Mucosa of descending colon (tissue), 3 donors: ENCODE results near the gene TMPRSS4. TPM values are rescaled to one million over a fixed set of nuclear protein-coding genes. Genes with fewer than 3 reads are reported as not detected.

Experiments
- ATAC-seq: fragments of 200-7000 bp; cut with Tn5 transposase; one replicate; pipeline ENCODE4 v1.9.1; 2020; ENCODE audit warnings: mild to moderate bottlenecking, moderate library complexity
- DNase-seq, 3 donors: peaks; one replicate each; pipeline ENCODE4 v3.0.0-alpha.2; 2020
- H3K36me3 ChIP-seq: fragments of 200-600 bp; one replicate; pipeline ENCODE4 v1.8.0; 2021; ENCODE audit warnings: low read depth, mild to moderate bottlenecking
- H3K4me1 ChIP-seq: fragments of 200-600 bp; one replicate; pipeline ENCODE4 v1.8.0; 2021; ENCODE audit warnings: low read depth, mild to moderate bottlenecking
- H3K4me3 ChIP-seq: fragments of 200-600 bp; one replicate; pipeline ENCODE4 v1.8.0; 2021; ENCODE audit warnings: mild to moderate bottlenecking
- H3K9me3 ChIP-seq: fragments of 200-600 bp; one replicate; pipeline ENCODE4 v1.8.0; 2021; ENCODE audit warnings: mild to moderate bottlenecking
- CTCF ChIP-seq: fragments of 200-600 bp; IDR thresholded peaks from one replicate; pipeline ENCODE4 v1.8.0; 2022; ENCODE audit warnings: antibody characterized with exemption, mild to moderate bottlenecking
- intact Hi-C, 2 donors: fragments of 100-400 bp; cut with DNase I in 1 of 2; cut with micrococcal nuclease in 1 of 2; formaldehyde crosslinking; loops; one replicate each; pipeline versions ENCODE4 v1.11.0 to v1.11.1; 2022; cut with DNase I, micrococcal nuclease
- total RNA-seq, 3 donors: library from RNA; stranded (reverse); fragmentation: NEBNext Ultra II Directional in 2 of 3; extraction: Animal tissue kit (Norgen Biotek cat#: 25700) in 2 of 3; gene quantifications; one replicate each; pipeline versions ENCODE4 v1.2.1 to v1.2.4, GENCODE V29; 2021 to 2023
- donor health status: DM: no; HTN: no; CAD: no; lungs with moderate emphysema.
- donor health status: DM: no; HTN: no; CAD: no.
- donor health status: DM: no; HTN: yes; CAD: no.

The TMPRSS4 gene
- total RNA-seq, 3 donors from 2014 or later = 159 to 648 (median 243) TPM

DNA sequence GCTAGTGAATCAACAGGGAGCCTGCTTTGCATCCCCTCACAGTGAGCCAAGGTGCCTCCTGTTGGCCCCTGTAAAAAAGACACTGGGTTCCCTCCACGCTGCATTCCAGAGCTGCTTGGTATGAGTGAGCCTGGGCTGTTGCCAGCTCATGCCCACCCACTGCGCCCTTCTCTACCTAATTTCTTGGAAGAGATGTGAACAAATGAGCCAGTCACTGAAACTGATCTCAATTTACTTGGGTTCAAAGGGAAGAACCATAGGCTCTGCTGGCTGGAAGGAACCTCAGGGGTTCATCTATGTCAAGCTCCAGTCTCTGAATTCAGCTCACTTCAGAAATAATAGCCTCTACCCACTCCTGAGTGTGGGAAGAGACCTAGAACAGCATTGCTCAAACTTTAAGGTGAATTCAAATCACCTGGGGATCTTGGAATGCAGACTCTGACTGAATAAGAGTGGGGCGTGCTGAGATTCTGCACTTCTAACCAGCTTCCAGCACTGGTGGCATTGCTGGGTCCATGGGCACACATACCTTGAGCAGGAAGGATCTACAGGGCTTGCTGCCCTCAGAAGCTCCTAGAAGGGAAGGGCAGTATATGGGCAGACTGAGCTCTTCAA lies 5.4 kb upstream of the TMPRSS4 start:
- ATAC-seq (no peak), DNase-seq (no peak)
- no peak for TF ChIP-seq CTCF
- Histone ChIP-seq H3K9me3 (no peaks in the 10 kb centered on the region), H3K4me3 (no peak overlapping the region), H3K4me1 (peaks cover 19% of the 10 kb centered on the region), H3K36me3 (no peaks in the 10 kb centered on the region)
- intact Hi-C loops = no loop called here

DNA sequence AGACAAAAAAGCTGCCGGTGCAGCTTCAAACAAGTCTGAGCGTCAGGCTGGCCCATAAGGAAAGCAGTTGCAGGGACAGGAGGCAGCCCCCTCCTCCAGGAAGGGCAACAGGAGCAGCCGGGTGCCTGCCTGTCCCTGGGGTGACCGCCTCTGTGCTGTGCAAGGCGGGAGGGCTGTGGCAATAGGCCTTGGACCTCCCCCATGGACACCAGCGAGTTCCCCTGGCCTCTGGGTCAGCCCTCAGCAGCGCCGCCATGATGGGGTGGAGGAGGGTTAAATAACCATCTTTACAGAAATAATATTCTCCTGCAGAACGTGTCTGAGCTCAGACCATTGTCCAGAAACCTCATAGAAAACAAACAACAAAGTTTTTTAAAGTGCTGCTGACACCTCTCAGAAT lies 3.3 kb upstream of the TMPRSS4 start:
- no peaks in the 10 kb centered on the region for H3K9me3 ChIP-seq
- DNase-seq = peak in 1 of 3 donors; percentile 50
- no peak for TF ChIP-seq CTCF
- peaks cover 20% of the 10 kb centered on the region for H3K4me1 ChIP-seq
- no peak for ATAC-seq
- no peak overlapping the region for H3K4me3 ChIP-seq
- H3K36me3 ChIP-seq = no peaks in the 10 kb centered on the region
- intact Hi-C loops = no loop called here

DNA sequence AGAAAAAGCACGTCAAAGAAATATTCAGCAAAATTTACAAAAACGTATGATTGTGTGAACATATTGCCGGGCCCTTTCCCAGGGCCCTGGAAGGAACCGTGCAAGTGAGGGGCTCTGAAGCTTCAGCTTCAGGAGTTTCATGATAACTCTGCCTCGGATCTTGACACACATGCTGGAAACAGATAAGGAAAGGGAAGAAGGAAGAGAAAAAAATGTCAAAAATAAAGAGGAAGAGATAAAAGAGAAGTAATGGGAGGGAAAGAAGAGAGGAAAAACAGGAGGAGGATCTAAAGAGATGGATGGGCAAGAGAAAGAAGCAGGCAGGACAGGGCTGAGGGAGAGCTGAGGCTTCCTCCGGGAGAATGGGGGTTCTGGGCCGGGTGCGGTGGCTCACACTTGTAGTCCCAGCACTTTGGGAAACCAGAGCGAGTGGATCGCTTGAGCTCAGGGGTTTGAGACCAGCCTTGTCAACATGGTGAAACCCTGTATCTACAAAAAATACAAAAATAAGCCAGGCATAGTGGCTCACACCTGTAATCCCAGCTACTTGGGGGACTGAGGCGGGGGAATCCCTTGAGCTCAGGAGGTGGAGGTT lies 2.7 kb upstream of the TMPRSS4 start:
- intact Hi-C loops = no loop called here
- ATAC-seq (no peak), DNase-seq (no peak)
- Histone ChIP-seq H3K9me3 (no peaks in the 10 kb centered on the region), H3K4me3 (no peak overlapping the region), H3K36me3 (no peaks in the 10 kb centered on the region), H3K4me1 (peaks cover 20% of the 10 kb centered on the region)
- TF ChIP-seq CTCF = no peak

GRCh38 chr11:118074785-118075184 lies 2.1 kb upstream of the TMPRSS4 start:
- DNase-seq = peak in 2 of 3 donors; percentile 57 to 64
- peak; percentile 54 for ATAC-seq
- Histone ChIP-seq H3K4me1 (peaks cover 20% of the 10 kb centered on the region), H3K4me3 (no peak overlapping the region), H3K36me3 (no peaks in the 10 kb centered on the region), H3K9me3 (no peaks in the 10 kb centered on the region)
- no peak for TF ChIP-seq CTCF
- intact Hi-C loops = no loop called here

- TF ChIP-seq CTCF = no peak
- ATAC-seq = peak; percentile 52
- Histone ChIP-seq H3K9me3 (no peaks in the 10 kb centered on the region), H3K4me3 (no peak overlapping the region), H3K36me3 (no peaks in the 10 kb centered on the region), H3K4me1 (peaks cover 40% of the 10 kb centered on the region)
- intact Hi-C loops = no loop called here
- DNase-seq = peak in 2 of 3 donors; percentile 55 to 56
Observed at GRCh38 chr11:118078911-118079411, 2.1 kb downstream of the TMPRSS4 start.
